CD14-positive monocyte (primary cell): ENCODE data around the gene GABRB2. TPM values are rescaled to one million over a fixed set of nuclear protein-coding genes. Genes with fewer than 3 reads are reported as not detected.

Experiments used
- DNase-seq, 3 donors: peaks; one replicate each; pipeline ENCODE4 v3.0.0-alpha.2; 2011 to 2022
- H2AFZ ChIP-seq: 2 replicates; pipeline ENCODE4 v1.6.0; 2012; ENCODE audit warnings: mild to moderate bottlenecking, low read depth, low read length, inconsistent platforms; ENCODE audit not compliant: insufficient read depth, poor library complexity, severe bottlenecking
- H3K27ac ChIP-seq, 2 donors: 1 replicate in 1 of 2; 2 replicates in 1 of 2; pipeline ENCODE4 v1.5.1; 2012 to 2013; ENCODE audit warnings: low read length in 2 of 2, control low read depth in 1 of 2, inconsistent platforms in 1 of 2, low read depth in 1 of 2, mild to moderate bottlenecking in 1 of 2
- H3K27me3 ChIP-seq, 2 donors: one replicate each; pipeline versions ENCODE4 v1.6.0 to v1.6.1; 2011 to 2013; ENCODE audit warnings: low read length in 2 of 2; ENCODE audit not compliant: control insufficient read depth in 2 of 2, insufficient read depth in 2 of 2
- H3K36me3 ChIP-seq, 2 donors: replicated peaks in 1 of 2; 1 replicate in 1 of 2; 2 replicates in 1 of 2; pipeline versions ENCODE4 v1.5.1 to v1.6.1; 2012 to 2013; ENCODE audit warnings: low read length in 2 of 2, control low read depth in 1 of 2, inconsistent platforms in 1 of 2, mild to moderate bottlenecking in 1 of 2; ENCODE audit not compliant: insufficient read depth in 2 of 2, control insufficient read depth in 1 of 2
- H3K4me1 ChIP-seq, 2 donors: 1 replicate in 1 of 2; 2 replicates in 1 of 2; pipeline versions ENCODE4 v1.5.1 to v1.6.1; 2012 to 2013; ENCODE audit warnings: low read length in 2 of 2, control low read depth in 1 of 2, inconsistent platforms in 1 of 2, mild to moderate bottlenecking in 1 of 2, moderate library complexity in 1 of 2; ENCODE audit not compliant: insufficient read depth in 2 of 2, control insufficient read depth in 1 of 2
- H3K4me2 ChIP-seq: replicated peaks from 2 replicates; pipeline ENCODE3; 2012; ENCODE audit warnings: low read length, moderate library complexity, mild to moderate bottlenecking; ENCODE audit not compliant: poor library complexity, severe bottlenecking; ENCODE audit errors: extremely low read depth
- H3K4me3 ChIP-seq, 3 experiments: fragments of 200-600 bp in 1 of 3; sonication (generic) in 1 of 3; replicated peaks in 1 of 3; 1 replicate in 2 of 3; 2 replicates in 1 of 3; pipeline ENCODE4 v1.5.1; 2011 to 2013; ENCODE audit warnings: low read length in 3 of 3, mild to moderate bottlenecking in 3 of 3, control low read depth in 2 of 3, low read depth in 2 of 3, inconsistent platforms in 1 of 3, moderate library complexity in 1 of 3
- H3K79me2 ChIP-seq: 2 replicates; pipeline ENCODE4 v1.6.0; 2012; ENCODE audit warnings: mild to moderate bottlenecking, control low read depth, inconsistent platforms, low read length, moderate library complexity; ENCODE audit not compliant: insufficient read depth
- H3K9ac ChIP-seq: 2 replicates; pipeline ENCODE4 v1.6.0; 2017; ENCODE audit warnings: low read length, mild to moderate bottlenecking; ENCODE audit not compliant: insufficient read depth, poor library complexity, severe bottlenecking
- H3K9me3 ChIP-seq, 2 donors: replicated peaks in 1 of 2; 1 replicate in 1 of 2; 2 replicates in 1 of 2; pipeline versions ENCODE4 v1.5.1 to v1.6.1; 2012 to 2013; ENCODE audit warnings: low read length in 2 of 2, control low read depth in 1 of 2; ENCODE audit not compliant: control insufficient read depth in 1 of 2, insufficient read depth in 1 of 2
- H4K20me1 ChIP-seq: 2 replicates; pipeline ENCODE4 v1.6.0; 2012; ENCODE audit warnings: mild to moderate bottlenecking, low read length, control low read depth, moderate library complexity; ENCODE audit not compliant: insufficient read depth
- H3K27ac Mint-ChIP-seq, 7 donors: one replicate each; pipeline ENCODE4 v1.8.0; 2020; ENCODE audit warnings: mild to moderate bottlenecking in 7 of 7, mixed read lengths in 7 of 7, moderate library complexity in 6 of 7, inconsistent platforms in 2 of 7
- H3K27me3 Mint-ChIP-seq, 3 donors: one replicate each; pipeline ENCODE4 v1.8.0; 2021 to 2022; ENCODE audit warnings: low read depth in 3 of 3, mild to moderate bottlenecking in 3 of 3, mixed read lengths in 3 of 3, moderate library complexity in 3 of 3, inconsistent platforms in 1 of 3
- H3K36me3 Mint-ChIP-seq, 2 donors: one replicate each; pipeline ENCODE4 v1.8.0; 2020; ENCODE audit warnings: mixed read lengths in 2 of 2, inconsistent platforms in 1 of 2, mild to moderate bottlenecking in 1 of 2
- H3K4me1 Mint-ChIP-seq: one replicate; pipeline ENCODE4 v1.8.0; 2020; ENCODE audit warnings: mild to moderate bottlenecking, mixed read lengths
- H3K4me3 Mint-ChIP-seq, 2 donors: one replicate each; pipeline ENCODE4 v1.8.0; 2020; ENCODE audit warnings: mild to moderate bottlenecking in 2 of 2, mixed read lengths in 2 of 2, moderate library complexity in 1 of 2
- H3K9me3 Mint-ChIP-seq, 7 donors: one replicate each; pipeline ENCODE4 v1.8.0; 2020 to 2022; ENCODE audit warnings: mixed read lengths in 7 of 7, mild to moderate bottlenecking in 6 of 7, moderate library complexity in 6 of 7, inconsistent platforms in 2 of 7
- CTCF ChIP-seq: fragments of 200-600 bp; IDR thresholded peaks from one replicate; pipeline ENCODE4 v1.8.0; 2022; ENCODE audit warnings: antibody characterized with exemption, mild to moderate bottlenecking
- WGBS: methylation state at CpG from one replicate; pipeline ENCODE4 v1.1.5; 2013; ENCODE audit warnings: missing lambda C conversion rate; ENCODE audit not compliant: insufficient coverage; 5-methylcytosine and 5-hydroxymethylcytosine counted together
- intact Hi-C, 2 donors: fragments of 100-400 bp; cut with micrococcal nuclease; formaldehyde crosslinking; loops; one replicate each; pipeline versions ENCODE4 v1.15.0 to v1.15.1; 2023
- polyA plus RNA-seq, 3 donors: library from polyadenylated mRNA; depleted of rRNA in 1 of 3; unstranded in 2 of 3; stranded (reverse) in 1 of 3; fragments of 300-500 nt in 2 of 3; fragments of >200 nt in 1 of 3; fragmentation: Illumina TruSeq in 2 of 3; gene quantifications; 1 replicate in 2 of 3; 2 replicates in 1 of 3; pipeline ENCODE4 v1.2.3, GENCODE V29; 2012 to 2021

Gene GABRB2
- polyA plus RNA-seq, 3 donors, result not detected

GRCh38 chr5:161467703-161468102 is 78.8 kb downstream of the GABRB2 start:
- Mint-ChIP-seq H3K27me3 (no peaks in the 10 kb centered on the region), H3K4me3 (no peak overlapping the region), H3K36me3 (no peaks in the 10 kb centered on the region), H3K27ac (no peak overlapping the region), H3K4me1 (no peaks in the 10 kb centered on the region), H3K9me3 (peaks cover 0 to 2% (median 0%) of the 10 kb centered on the region in 7 donors)
- Histone ChIP-seq H3K36me3 (no peaks in the 10 kb centered on the region), H3K4me2 (no peak overlapping the region), H3K27ac (no peak overlapping the region), H3K27me3 (no peaks in the 10 kb centered on the region), H3K9ac (no peak overlapping the region), H3K4me1 (no peaks in the 10 kb centered on the region), H3K4me3 (no peak overlapping the region), H4K20me1 (no peaks in the 10 kb centered on the region), H3K9me3 (no peaks in the 10 kb centered on the region), H3K79me2 (no peaks in the 10 kb centered on the region), H2AFZ (no peak overlapping the region)
- intact Hi-C loops, result no loop called here
- no CpG with 5 or more reads among the region's 1 CpG for WGBS
- no peak for DNase-seq
- no peak for TF ChIP-seq CTCF

GRCh38 chr5:161460741-161461140 is 85.8 kb downstream of the GABRB2 start:
- H3K27me3 Mint-ChIP-seq, result no peaks in the 10 kb centered on the region
- no peak for DNase-seq
- Histone ChIP-seq H3K9ac (no peak overlapping the region), H4K20me1 (no peaks in the 10 kb centered on the region), H3K36me3 (no peaks in the 10 kb centered on the region), H3K27me3 (no peaks in the 10 kb centered on the region), H3K4me3 (no peak overlapping the region), H3K27ac (no peak overlapping the region), H3K4me2 (no peak overlapping the region), H2AFZ (no peak overlapping the region), H3K4me1 (no peaks in the 10 kb centered on the region), H3K9me3 (no peaks in the 10 kb centered on the region), H3K79me2 (no peaks in the 10 kb centered on the region)
- WGBS, result no CpG with 5 or more reads among the region's 1 CpG
- H3K4me1 Mint-ChIP-seq, result no peaks in the 10 kb centered on the region
- H3K9me3 Mint-ChIP-seq, result no peaks in the 10 kb centered on the region
- TF ChIP-seq CTCF, result no peak
- no peak overlapping the region for H3K4me3 Mint-ChIP-seq
- H3K27ac Mint-ChIP-seq, result no peak overlapping the region
- intact Hi-C loops, result no loop called here
- H3K36me3 Mint-ChIP-seq, result no peaks in the 10 kb centered on the region
